ENCODE results near the gene MAGEB18. TPM values are rescaled to one million over a fixed set of nuclear protein-coding genes. Genes with fewer than 3 reads are reported as not detected.

The MAGEB18 gene
- not detected in 2 replicates for total RNA-seq

GRCh38 chrX:26138274-26138673, at the start of gene MAGEB18:
Gene MAGEB18, plus strand, starts transcription at chrX:26138343. Its CDS starts 643 bp downstream, at chrX:26138986.

GRCh38 chrX:26160301-26160700, 22.2 kb downstream of the MAGEB18 start, which contains the start of gene MAGEB6B:
Gene MAGEB6B, plus strand, starts transcription at chrX:26160601. Its CDS starts 0 bp downstream, at chrX:26160601.

Other genes starting within 250 kb of the MAGEB18 start
- 0.12 TPM in 1 of 2 replicates, not detected in the other for gene MAGEB6B, start 22.3 kb downstream of the MAGEB18 start, total RNA-seq
- not detected in 2 replicates for gene MAGEB6, start 54.1 kb downstream of the MAGEB18 start, total RNA-seq
- gene MAGEB5, start 77.8 kb downstream of the MAGEB18 start, total RNA-seq = not detected in 2 replicates